ENCODE data around the gene RPL19. TPM values are rescaled to one million over a fixed set of nuclear protein-coding genes. Genes with fewer than 3 reads are reported as not detected.
A peak's percentile ranks its signal among the peaks of the same experiment; 100 is the strongest.

Gene RPL19
- total RNA-seq, 1 donor from 2014 or later, result 1,451 TPM

- H3K4me1 Mint-ChIP-seq (ENCODE audit: low read depth, unreplicated experiment), result peaks cover 15% of the 10 kb centered on the region
- Histone ChIP-seq H3K9me3 (ENCODE audit: insufficient read depth, low read depth, low read length) (no peaks in the 10 kb centered on the region), H3K36me3 (ENCODE audit: insufficient read depth, low read length) (peaks cover 14% of the 10 kb centered on the region), H3K79me2 (ENCODE audit: insufficient read depth, low read length) (peaks cover 49% of the 10 kb centered on the region), H3K27ac (ENCODE audit: low read depth, low read length) (no peak overlapping the region), H4K20me1 (ENCODE audit: insufficient read depth, low read length) (peaks cover 48% of the 10 kb centered on the region), H3K9ac (ENCODE audit: low read length) (peak overlapping the region; percentile 12), H2AFZ (ENCODE audit: low read depth, low read length) (no peak overlapping the region), H3K27me3 (ENCODE audit: insufficient read depth, low read length) (no peaks in the 10 kb centered on the region), H3K4me2 (ENCODE audit: low read length) (peak overlapping the region; percentile 91), H3K4me3 (ENCODE audit: insufficient read depth, low read depth, low read length) (peak overlapping the region; percentile 62), H3K4me1 (ENCODE audit: insufficient read depth, low read length) (peaks cover 23% of the 10 kb centered on the region)
- no peak for FAIRE-seq
- peaks cover 3% of the 10 kb centered on the region for H3K27me3 Mint-ChIP-seq (ENCODE audit: low read depth, unreplicated experiment)
- peak overlapping the region; percentile 86 for H3K4me3 Mint-ChIP-seq (ENCODE audit: unreplicated experiment)
- peak; percentile 41 for DNase-seq (ENCODE audit: low read depth)
- TF ChIP-seq EZH2 (IDR thresholded peaks at IDR 0.05; ENCODE audit: insufficient read depth, low read length) (no peak), CTCF (IDR thresholded peaks at IDR 0.05; ENCODE audit: insufficient read depth, low read depth, low read length) (no peak)
- no peaks in the 10 kb centered on the region for H3K9me3 Mint-ChIP-seq (ENCODE audit: unreplicated experiment)
- H3K36me3 Mint-ChIP-seq (ENCODE audit: low read depth, unreplicated experiment), result peaks cover 11% of the 10 kb centered on the region
- H3K27ac Mint-ChIP-seq (ENCODE audit: unreplicated experiment), result no peak overlapping the region
These were observed 4.4 kb upstream of the RPL19 start for GRCh38 chr17:39195568-39196160.

GRCh38 chr17:39196241-39196807, 3.8 kb upstream of the RPL19 start:
- H3K4me3 Mint-ChIP-seq (ENCODE audit: unreplicated experiment), result peak overlapping the region; percentile 86
- H3K79me2 ChIP-seq (ENCODE audit: insufficient read depth, low read length), result peaks cover 55% of the 10 kb centered on the region
- no peak for DNase-seq (ENCODE audit: low read depth)
- peaks cover 3% of the 10 kb centered on the region for H3K27me3 Mint-ChIP-seq (ENCODE audit: low read depth, unreplicated experiment)
- peaks cover 15% of the 10 kb centered on the region for H3K36me3 Mint-ChIP-seq (ENCODE audit: low read depth, unreplicated experiment)
- no peak for TF ChIP-seq EZH2 (IDR thresholded peaks at IDR 0.05; ENCODE audit: insufficient read depth, low read length)
- no peak for TF ChIP-seq CTCF (IDR thresholded peaks at IDR 0.05; ENCODE audit: insufficient read depth, low read depth, low read length)
- H2AFZ ChIP-seq (ENCODE audit: low read depth, low read length), result no peak overlapping the region
- no peaks in the 10 kb centered on the region for H3K9me3 Mint-ChIP-seq (ENCODE audit: unreplicated experiment)
- H3K36me3 ChIP-seq (ENCODE audit: insufficient read depth, low read length), result peaks cover 12% of the 10 kb centered on the region
- peaks cover 19% of the 10 kb centered on the region for H3K4me1 Mint-ChIP-seq (ENCODE audit: low read depth, unreplicated experiment)
- peaks cover 29% of the 10 kb centered on the region for H3K4me1 ChIP-seq (ENCODE audit: insufficient read depth, low read length)
- H3K9me3 ChIP-seq (ENCODE audit: insufficient read depth, low read depth, low read length), result no peaks in the 10 kb centered on the region
- H3K9ac ChIP-seq (ENCODE audit: low read length), result peak overlapping the region; percentile 37
- H3K27ac Mint-ChIP-seq (ENCODE audit: unreplicated experiment), result no peak overlapping the region
- FAIRE-seq, result no peak
- peaks cover 55% of the 10 kb centered on the region for H4K20me1 ChIP-seq (ENCODE audit: insufficient read depth, low read length)
- H3K27ac ChIP-seq (ENCODE audit: low read depth, low read length), result no peak overlapping the region
- no peaks in the 10 kb centered on the region for H3K27me3 ChIP-seq (ENCODE audit: insufficient read depth, low read length)
- peak overlapping the region; percentile 62 for H3K4me3 ChIP-seq (ENCODE audit: insufficient read depth, low read depth, low read length)
- H3K4me2 ChIP-seq (ENCODE audit: low read length), result peak overlapping the region; percentile 91

- H4K20me1 ChIP-seq (ENCODE audit: insufficient read depth, low read length), result peaks cover 57% of the 10 kb centered on the region
- H3K9me3 ChIP-seq (ENCODE audit: insufficient read depth, low read depth, low read length), result no peaks in the 10 kb centered on the region
- peaks cover 3% of the 10 kb centered on the region for H3K27me3 Mint-ChIP-seq (ENCODE audit: low read depth, unreplicated experiment)
- TF ChIP-seq CTCF (IDR thresholded peaks at IDR 0.05; ENCODE audit: insufficient read depth, low read depth, low read length) (no peak), EZH2 (IDR thresholded peaks at IDR 0.05; ENCODE audit: insufficient read depth, low read length) (no peak)
- H3K36me3 Mint-ChIP-seq (ENCODE audit: low read depth, unreplicated experiment), result peaks cover 19% of the 10 kb centered on the region
- no peak for DNase-seq (ENCODE audit: low read depth)
- peak overlapping the region; percentile 62 for H3K4me3 ChIP-seq (ENCODE audit: insufficient read depth, low read depth, low read length)
- H2AFZ ChIP-seq (ENCODE audit: low read depth, low read length), result peak overlapping the region; percentile 65
- no peaks in the 10 kb centered on the region for H3K9me3 Mint-ChIP-seq (ENCODE audit: unreplicated experiment)
- H3K4me2 ChIP-seq (ENCODE audit: low read length), result peak overlapping the region; percentile 91
- H3K27ac Mint-ChIP-seq (ENCODE audit: unreplicated experiment), result no peak overlapping the region
- H3K4me3 Mint-ChIP-seq (ENCODE audit: unreplicated experiment), result peak overlapping the region; percentile 86
- FAIRE-seq, result no peak
- H3K27ac ChIP-seq (ENCODE audit: low read depth, low read length), result peak overlapping the region; percentile 46
- H3K27me3 ChIP-seq (ENCODE audit: insufficient read depth, low read length), result no peaks in the 10 kb centered on the region
- peaks cover 60% of the 10 kb centered on the region for H3K79me2 ChIP-seq (ENCODE audit: insufficient read depth, low read length)
- H3K4me1 ChIP-seq (ENCODE audit: insufficient read depth, low read length), result peaks cover 35% of the 10 kb centered on the region
- peak overlapping the region; percentile 78 for H3K9ac ChIP-seq (ENCODE audit: low read length)
- peaks cover 14% of the 10 kb centered on the region for H3K36me3 ChIP-seq (ENCODE audit: insufficient read depth, low read length)
- peaks cover 22% of the 10 kb centered on the region for H3K4me1 Mint-ChIP-seq (ENCODE audit: low read depth, unreplicated experiment)
These were observed 3.2 kb upstream of the RPL19 start for GRCh38 chr17:39196808-39197291.
